Activated T-cell treated with anti-CD3 and anti-CD28 coated beads for 4 hours (primary cell): ENCODE measurements around the gene RTP5.

Experiments used
- DNase-seq: peaks from one replicate; pipeline ENCODE4 v3.0.0-alpha.2; 2020

The RTP5 gene

DNA sequence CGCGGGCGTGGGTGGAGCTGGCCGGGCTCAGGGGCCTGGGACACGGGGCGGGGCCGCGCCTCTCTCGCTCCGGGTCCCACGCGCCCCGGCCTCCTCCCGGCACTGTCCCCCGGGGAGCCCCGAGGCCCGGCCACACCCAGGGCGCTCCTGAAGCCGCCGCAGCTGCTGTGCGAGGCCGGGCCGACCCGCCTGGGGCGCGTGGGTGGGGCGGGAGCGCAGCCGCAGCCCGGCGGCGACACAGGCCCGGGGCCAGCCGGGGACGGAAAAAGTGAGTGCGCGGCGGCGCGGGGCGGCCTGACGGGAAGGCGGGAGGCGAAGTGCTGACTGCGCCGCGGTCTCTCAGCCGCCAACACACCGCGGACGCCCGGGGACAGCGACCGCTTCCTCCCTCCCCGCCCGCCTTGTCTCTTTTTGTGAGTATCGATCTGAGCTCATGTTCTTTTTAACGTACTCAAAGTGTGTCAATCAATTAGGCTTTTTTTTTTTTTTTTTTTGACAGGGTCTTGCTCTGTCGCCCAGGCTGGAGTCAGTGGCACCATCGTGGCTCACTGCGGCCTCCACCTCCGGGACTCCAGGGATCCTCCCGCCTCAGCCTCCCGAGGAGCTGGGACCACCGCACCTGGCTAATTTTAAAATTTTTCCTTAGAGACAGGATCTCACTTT, 25.3 kb upstream of the RTP5 start:
- peak; percentile 70 for DNase-seq

- no peak for DNase-seq
Measured at GRCh38 chr2:241844831-241845578, 24.5 kb upstream of the RTP5 start.

DNA sequence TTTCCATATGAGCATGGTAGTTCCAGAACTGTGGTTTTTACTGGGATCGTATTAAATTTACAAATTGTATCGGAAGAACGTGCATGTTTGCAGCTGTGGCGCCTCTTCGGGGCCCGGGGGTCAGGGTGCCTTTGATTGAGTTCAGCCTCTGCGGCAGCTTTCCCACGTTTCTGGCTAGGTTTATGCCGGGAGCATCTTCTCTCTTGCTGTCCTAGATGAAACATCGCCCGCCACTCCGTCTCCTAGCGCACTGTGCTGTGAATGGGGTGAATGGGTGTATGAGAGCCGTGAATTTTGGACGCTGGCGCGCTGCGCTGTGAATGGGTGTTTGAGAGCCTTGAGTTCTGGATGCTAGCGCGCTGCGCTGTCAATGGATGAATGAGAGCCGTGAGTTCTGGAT, 23.1 kb upstream of the RTP5 start:
- DNase-seq = no peak

DNA sequence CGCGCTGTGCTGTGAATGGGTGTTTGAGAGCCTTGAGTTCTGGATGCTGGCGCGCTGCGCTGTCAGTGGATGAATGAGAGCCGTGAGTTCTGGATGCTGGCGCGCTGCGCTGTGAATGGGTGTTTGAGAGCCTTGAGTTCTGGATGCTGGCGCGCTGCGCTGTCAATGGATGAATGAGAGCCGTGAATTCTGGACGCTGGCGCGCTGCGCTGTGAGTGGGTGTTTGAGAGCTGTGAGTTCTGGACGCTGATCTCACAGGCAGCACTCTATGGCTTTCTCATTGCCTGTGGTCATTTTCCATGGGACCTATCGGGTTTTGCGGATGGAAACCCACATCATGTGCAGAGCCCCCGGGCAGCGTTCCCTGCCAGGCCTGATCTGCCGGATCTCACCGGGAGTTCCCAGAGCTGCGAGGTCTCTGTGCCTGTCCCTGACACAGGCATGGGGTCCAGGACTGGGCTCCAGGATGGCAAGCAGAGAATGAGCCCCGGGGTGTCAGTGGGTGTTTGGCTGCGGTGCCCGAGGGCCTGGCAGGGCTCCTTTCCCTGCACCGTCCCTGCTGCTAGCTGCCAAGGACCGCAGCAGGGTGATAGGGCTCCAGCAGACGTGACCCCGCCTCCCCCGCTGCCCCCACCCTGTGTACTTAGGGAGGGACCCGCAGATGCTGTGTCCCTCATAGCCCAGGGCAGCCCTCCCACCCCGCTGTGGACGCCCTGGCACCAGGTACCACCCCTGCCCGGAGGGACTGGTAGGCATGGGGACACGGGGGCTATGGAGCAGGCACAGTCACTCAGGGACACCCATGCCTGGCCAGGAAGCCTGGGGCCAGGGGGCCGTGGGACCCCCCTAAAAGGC, 20.5 kb upstream of the RTP5 start:
- no peak for DNase-seq

- no peak for DNase-seq
Measured at GRCh38 chr2:241849616-241850543, 19.6 kb upstream of the RTP5 start.

- DNase-seq = no peak
Measured at GRCh38 chr2:241850544-241851324, 18.8 kb upstream of the RTP5 start.

- DNase-seq = no peak
Measured at GRCh38 chr2:241851325-241852115, 18.0 kb upstream of the RTP5 start.

GRCh38 chr2:241852116-241852980, 17.2 kb upstream of the RTP5 start:
- DNase-seq = no peak

DNA sequence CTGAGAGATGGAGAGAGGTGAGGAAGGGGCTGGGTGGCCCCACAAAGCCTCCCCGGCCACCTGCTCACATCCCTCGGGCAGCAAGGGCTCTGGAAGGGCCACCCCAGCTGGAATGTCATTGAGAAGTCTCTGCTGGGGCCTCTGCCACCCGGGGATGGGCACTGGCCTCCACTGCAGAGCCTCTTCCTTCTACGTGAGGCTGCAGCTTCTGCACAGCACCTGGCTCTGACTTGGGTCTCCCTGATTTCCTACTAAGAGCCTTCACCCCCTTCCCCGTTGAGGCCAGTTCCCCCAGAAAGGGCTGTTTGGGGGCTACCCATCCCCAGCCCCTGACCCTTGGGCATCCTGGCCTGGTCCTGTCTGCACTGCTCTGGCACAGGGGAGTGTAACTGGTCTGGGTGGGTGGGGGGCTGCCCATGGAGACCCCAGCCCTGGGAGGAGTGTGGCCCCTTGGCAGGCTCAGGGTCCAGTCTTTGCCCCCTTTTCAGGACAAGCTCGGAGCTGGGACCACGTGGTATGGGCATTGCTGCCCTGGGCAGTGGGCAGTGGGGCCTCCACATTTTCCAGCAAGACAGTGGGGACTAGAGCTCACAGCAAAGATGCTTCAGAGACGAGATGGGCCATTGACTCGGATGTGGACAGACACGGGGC, 16.4 kb upstream of the RTP5 start:
- no peak for DNase-seq

DNA sequence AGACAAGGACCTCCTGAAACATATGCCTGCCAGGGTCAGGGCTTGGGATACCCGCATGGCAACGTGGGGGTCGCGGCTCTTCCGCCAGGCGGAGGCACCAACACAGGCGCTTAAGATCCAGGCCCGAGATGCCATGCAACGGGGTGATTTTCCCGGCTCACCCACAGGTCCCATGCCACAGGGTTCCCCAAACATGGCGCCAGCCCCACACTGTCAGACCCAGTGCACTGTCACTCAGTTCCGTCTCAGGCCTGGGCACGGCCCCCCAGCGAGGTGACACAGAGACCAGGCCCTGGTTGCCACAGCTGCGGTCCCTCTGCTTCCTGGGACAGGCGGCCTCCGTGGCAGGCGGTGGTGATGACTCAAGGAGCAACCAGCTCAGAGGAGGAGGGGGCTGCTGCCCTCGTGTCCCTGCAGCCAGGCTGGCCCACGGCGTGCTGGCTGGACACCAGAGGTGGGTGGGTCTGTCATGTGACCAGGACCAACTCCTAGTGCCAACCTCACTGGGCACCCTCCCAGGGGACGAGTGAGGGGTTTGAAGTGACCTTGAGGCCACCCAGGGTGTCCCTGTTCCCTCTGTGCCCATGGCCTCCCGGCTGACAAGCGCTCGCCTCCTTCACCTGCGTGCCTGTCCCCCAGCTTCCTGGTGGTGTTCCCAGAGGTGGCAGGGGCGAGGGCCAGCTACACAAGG, 15.7 kb upstream of the RTP5 start:
- no peak for DNase-seq

GRCh38 chr2:241854342-241855244, 14.9 kb upstream of the RTP5 start:
- no peak for DNase-seq

GRCh38 chr2:241855245-241855887, 14.2 kb upstream of the RTP5 start:
- no peak for DNase-seq

DNA sequence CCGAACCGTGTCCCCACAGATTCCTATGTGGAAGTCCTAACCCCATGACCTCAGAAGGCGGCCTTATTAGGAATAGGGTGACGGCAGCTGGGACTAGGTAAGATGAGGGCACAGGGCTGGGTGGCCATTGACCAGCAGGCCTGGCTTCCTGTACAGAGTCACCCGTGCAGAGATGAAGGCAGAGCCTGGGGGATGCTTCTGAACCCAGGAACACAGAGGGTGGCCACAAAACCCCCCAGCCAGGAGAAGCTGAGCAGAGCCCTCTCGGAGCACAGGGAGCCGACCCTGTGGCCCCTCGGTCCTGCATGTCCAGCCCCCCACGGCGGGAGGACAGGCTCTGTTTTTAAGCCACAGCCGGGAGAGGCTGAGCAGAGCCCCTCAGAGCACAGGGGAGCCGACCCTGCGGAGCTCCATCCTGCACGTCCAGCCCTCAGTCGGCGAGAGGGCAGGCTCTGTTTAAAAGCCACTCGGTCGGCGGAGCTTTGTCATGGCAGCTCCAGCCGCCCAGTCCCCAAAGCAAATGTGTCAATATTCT, 13.6 kb upstream of the RTP5 start:
- no peak for DNase-seq

DNA sequence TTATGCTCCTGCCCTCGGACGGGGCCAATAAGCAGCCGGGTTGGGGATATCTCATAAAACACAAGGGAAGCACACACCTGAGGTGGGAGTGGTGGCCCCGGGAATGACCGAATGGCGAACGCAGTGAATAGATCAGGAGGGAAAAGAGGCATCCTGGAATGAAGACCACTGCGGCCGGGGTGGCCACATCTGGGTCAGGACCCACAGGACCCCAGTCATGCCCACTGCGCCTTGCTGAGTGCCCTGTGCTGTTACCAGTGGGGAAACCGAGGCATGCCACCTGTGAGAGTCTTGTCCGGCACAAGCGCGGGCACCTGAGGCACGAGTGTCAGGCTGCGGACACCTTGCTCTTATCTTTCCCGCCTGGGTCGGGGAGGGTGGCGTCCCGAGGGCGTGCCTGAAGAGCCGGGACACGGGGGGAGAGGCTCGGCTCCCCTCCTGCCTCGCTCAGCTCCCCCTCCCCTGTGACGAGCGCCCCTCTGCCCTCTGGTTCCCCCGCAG, 12.4 kb upstream of the RTP5 start:
- DNase-seq = no peak

DNA sequence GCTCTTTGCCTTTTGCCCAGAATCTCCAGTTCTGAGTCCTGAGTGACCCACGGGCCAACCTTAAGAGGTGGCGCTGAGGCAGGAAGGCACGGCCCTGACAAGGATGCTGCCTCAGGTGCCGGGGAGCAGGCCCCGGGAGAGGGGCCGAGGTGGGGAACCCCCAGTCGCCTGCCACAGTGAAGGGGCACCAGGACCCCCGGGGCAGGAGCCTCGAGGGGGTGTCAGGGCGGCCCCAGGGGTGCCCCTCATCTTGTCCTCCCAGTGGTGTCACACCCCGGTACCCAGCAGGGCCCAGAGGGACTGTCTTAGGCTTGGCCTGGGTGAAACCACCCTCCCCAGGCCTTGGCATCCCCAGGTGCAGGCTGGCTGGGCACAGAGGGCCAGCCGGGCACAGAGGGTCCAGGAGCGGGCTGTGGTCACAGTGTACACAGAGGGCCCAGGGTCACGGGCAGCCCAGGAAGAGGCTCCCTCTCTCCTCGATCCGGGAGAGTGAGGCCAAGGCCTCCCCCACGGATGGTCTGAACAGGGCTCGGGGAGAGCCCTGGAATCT, 11.9 kb upstream of the RTP5 start:
- DNase-seq = no peak
